Fibroblast of lung (primary cell): ENCODE measurements around the gene LMF2. TPM values are rescaled to one million over a fixed set of nuclear protein-coding genes. Genes with fewer than 3 reads are reported as not detected.

ENCODE experiments used
- DNase-seq, 2 donors: peaks; one replicate each; pipeline versions ENCODE4 v3.0.0 to v3.0.0-alpha.2; 2010; ENCODE audit warnings: low read depth in 2 of 2
- H2AFZ ChIP-seq: 2 replicates; pipeline ENCODE4 v1.5.1; 2012; ENCODE audit warnings: low read length, control low read depth, inconsistent platforms
- H3K27ac ChIP-seq: 2 replicates; pipeline ENCODE4 v1.5.1; 2011; ENCODE audit warnings: low read length, control low read depth; ENCODE audit not compliant: insufficient read depth
- H3K27me3 ChIP-seq: 2 replicates; pipeline ENCODE4 v1.5.1; 2011; ENCODE audit warnings: mild to moderate bottlenecking, low read length; ENCODE audit not compliant: control insufficient read depth, insufficient read depth
- H3K36me3 ChIP-seq: 2 replicates; pipeline ENCODE4 v1.5.1; 2011; ENCODE audit warnings: low read length; ENCODE audit not compliant: control insufficient read depth, insufficient read depth
- H3K4me1 ChIP-seq: 2 replicates; pipeline ENCODE4 v1.5.1; 2011; ENCODE audit warnings: low read length; ENCODE audit not compliant: control insufficient read depth, insufficient read depth; ENCODE audit errors: extremely low read depth
- H3K4me2 ChIP-seq: 2 replicates; pipeline ENCODE4 v1.5.1; 2011; ENCODE audit warnings: low read length, control low read depth; ENCODE audit not compliant: insufficient read depth; ENCODE audit errors: extremely low read depth
- H3K4me3 ChIP-seq, 4 experiments: fragments of 200-600 bp in 1 of 4; sonication (generic) in 1 of 4; replicated peaks in 1 of 4; 2 replicates each; pipeline ENCODE4 v1.5.1; 2011 to 2016; ENCODE audit warnings: low read length in 4 of 4, low read depth in 3 of 4, mild to moderate bottlenecking in 3 of 4, control low read depth in 2 of 4, inconsistent platforms in 1 of 4, mixed read lengths in 1 of 4; ENCODE audit not compliant: insufficient read depth in 1 of 4; ENCODE audit errors: control extremely low read depth in 1 of 4
- H3K79me2 ChIP-seq: 2 replicates; pipeline ENCODE4 v1.5.1; 2012; ENCODE audit warnings: mild to moderate bottlenecking, low read length, inconsistent platforms; ENCODE audit not compliant: control insufficient read depth, insufficient read depth
- H3K9ac ChIP-seq: 2 replicates; pipeline ENCODE4 v1.5.1; 2011; ENCODE audit warnings: mild to moderate bottlenecking, low read length, control low read depth; ENCODE audit not compliant: insufficient read depth
- H3K9me3 ChIP-seq: 2 replicates; pipeline ENCODE4 v1.5.1; 2012; ENCODE audit warnings: low read depth, low read length; ENCODE audit not compliant: control insufficient read depth, insufficient read depth
- H4K20me1 ChIP-seq: 2 replicates; pipeline ENCODE4 v1.5.1; 2011; ENCODE audit warnings: low read length; ENCODE audit not compliant: control insufficient read depth, insufficient read depth; ENCODE audit errors: extremely low read depth
- CTCF ChIP-seq, 2 donors: IDR thresholded peaks in 1 of 2; conservative IDR thresholded peaks in 1 of 2; 1 replicate in 1 of 2; 2 replicates in 1 of 2; pipeline ENCODE4 v1.5.1; 2011 to 2012; ENCODE audit warnings: low read length in 2 of 2, control low read depth in 1 of 2, inconsistent platforms in 1 of 2, low read depth in 1 of 2, mild to moderate bottlenecking in 1 of 2
- EZH2 ChIP-seq: IDR thresholded peaks from 2 replicates; pipeline ENCODE4 v1.5.1; 2012; ENCODE audit warnings: low read length, control low read depth, mild to moderate bottlenecking; ENCODE audit errors: missing control alignments
- polyA plus RNA-seq, 2 donors: library from polyadenylated mRNA; depleted of rRNA in 1 of 2; stranded (reverse) in 1 of 2; unstranded in 1 of 2; fragments of >200 nt; gene quantifications; 2 replicates each; pipeline ENCODE4 v1.2.1, GENCODE V29; 2011 to 2012; ENCODE audit warnings: missing spikeins in 1 of 2
- total RNA-seq: library from RNA; depleted of rRNA; stranded (reverse); fragments of >200 nt; gene quantifications from 2 replicates; pipeline ENCODE4 v1.2.1, GENCODE V29; 2014

The LMF2 gene
- total and polyA plus RNA-seq, 2 donors (not counting 1 experiment from before 2014, with no cell fraction given): 25.8 to 37.8 TPM

GRCh38 chr22:50460938-50461337 lies 46.6 kb downstream of the LMF2 start:
- Histone ChIP-seq H3K4me2 (no peak overlapping the region), H3K27me3 (no peaks in the 10 kb centered on the region), H3K79me2 (no peaks in the 10 kb centered on the region), H3K9me3 (no peaks in the 10 kb centered on the region), H3K4me1 (no peaks in the 10 kb centered on the region), H3K36me3 (peaks cover 35% of the 10 kb centered on the region), H2AFZ (no peak overlapping the region), H3K9ac (no peak overlapping the region), H4K20me1 (no peaks in the 10 kb centered on the region), H3K27ac (no peak overlapping the region), H3K4me3 (no peak overlapping the region)
- no peak for DNase-seq
- TF ChIP-seq CTCF (conservative IDR thresholded peaks at IDR 0.05 in 1 of 2, IDR thresholded peaks at IDR 0.05 in 1 of 2; ENCODE audit: low read depth in 1 of 2, low read length in 2 of 2) (no peak), EZH2 (no peak)

- Histone ChIP-seq H3K4me3 (no peak overlapping the region), H3K4me1 (no peaks in the 10 kb centered on the region), H3K27me3 (no peaks in the 10 kb centered on the region), H3K9me3 (no peaks in the 10 kb centered on the region), H3K79me2 (no peaks in the 10 kb centered on the region), H3K9ac (no peak overlapping the region), H3K27ac (no peak overlapping the region), H4K20me1 (no peaks in the 10 kb centered on the region), H2AFZ (no peak overlapping the region), H3K4me2 (no peak overlapping the region), H3K36me3 (peaks cover 32% of the 10 kb centered on the region)
- no peak for DNase-seq
- TF ChIP-seq EZH2 (no peak), CTCF (conservative IDR thresholded peaks at IDR 0.05 in 1 of 2, IDR thresholded peaks at IDR 0.05 in 1 of 2; ENCODE audit: low read depth in 1 of 2, low read length in 2 of 2) (no peak)
Observed at GRCh38 chr22:50459496-50460140, 47.9 kb downstream of the LMF2 start.

GRCh38 chr22:50459016-50459415 lies 48.5 kb downstream of the LMF2 start:
- Histone ChIP-seq H3K4me2 (no peak overlapping the region), H3K79me2 (no peaks in the 10 kb centered on the region), H3K27me3 (no peaks in the 10 kb centered on the region), H3K36me3 (peaks cover 30% of the 10 kb centered on the region), H3K27ac (no peak overlapping the region), H3K9me3 (no peaks in the 10 kb centered on the region), H3K4me1 (no peaks in the 10 kb centered on the region), H4K20me1 (no peaks in the 10 kb centered on the region), H3K4me3 (no peak overlapping the region), H3K9ac (no peak overlapping the region), H2AFZ (no peak overlapping the region)
- no peak for TF ChIP-seq CTCF (conservative IDR thresholded peaks at IDR 0.05 in 1 of 2, IDR thresholded peaks at IDR 0.05 in 1 of 2; ENCODE audit: low read depth in 1 of 2, low read length in 2 of 2)
- TF ChIP-seq EZH2: no peak
- no peak for DNase-seq
